Stomach smooth muscle (tissue), 2 donors: ENCODE data around the gene BDKRB2.

Source experiments
- H3K27ac ChIP-seq: one replicate; pipeline ENCODE4 v1.7.0; 2013; ENCODE audit warnings: mild to moderate bottlenecking, low read length, inconsistent platforms
- H3K27me3 ChIP-seq, 2 donors: one replicate each; pipeline ENCODE4 v1.7.0; 2013; ENCODE audit warnings: low read length in 2 of 2; ENCODE audit not compliant: insufficient read depth in 2 of 2, control insufficient read depth in 1 of 2
- H3K36me3 ChIP-seq, 2 donors: one replicate each; pipeline ENCODE4 v1.7.0; 2013; ENCODE audit warnings: low read length in 2 of 2; ENCODE audit not compliant: control insufficient read depth in 2 of 2, insufficient read depth in 2 of 2
- H3K4me1 ChIP-seq: one replicate; pipeline ENCODE4 v1.7.0; 2013; ENCODE audit warnings: low read length; ENCODE audit not compliant: control insufficient read depth, insufficient read depth
- H3K4me3 ChIP-seq, 2 donors: one replicate each; pipeline ENCODE4 v1.7.0; 2013; ENCODE audit warnings: low read length in 2 of 2
- H3K9ac ChIP-seq, 2 donors: one replicate each; pipeline ENCODE4 v1.7.0; 2013; ENCODE audit warnings: low read length in 2 of 2, mild to moderate bottlenecking in 1 of 2
- H3K9me3 ChIP-seq, 2 donors: one replicate each; pipeline ENCODE4 v1.7.0; 2013; ENCODE audit warnings: low read length in 2 of 2; ENCODE audit not compliant: control insufficient read depth in 2 of 2
- donor health status: healthy.
- donor health status: Pancreatic carcinoma.

The BDKRB2 gene

DNA sequence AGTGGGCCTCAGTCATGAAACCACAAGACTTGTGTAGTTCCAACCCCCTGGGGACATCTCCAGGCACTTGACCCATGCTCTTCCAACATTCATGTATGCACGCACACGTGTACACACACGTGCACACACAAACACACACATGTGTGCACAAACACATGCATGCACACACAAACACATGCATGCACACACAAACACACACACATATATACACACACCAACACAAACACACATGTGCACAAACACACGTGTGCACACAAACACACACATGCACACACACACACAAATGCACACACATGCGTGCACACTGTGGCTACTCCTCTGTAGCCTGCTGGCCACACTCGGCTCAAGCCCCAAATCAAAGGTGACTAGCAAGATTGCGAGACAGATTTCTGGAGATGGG lies 22.8 kb downstream of the BDKRB2 start:
- Histone ChIP-seq H3K4me3 (no peak overlapping the region), H3K27me3 (no peaks in the 10 kb centered on the region), H3K9me3 (peaks cover 0 to 7% of the 10 kb centered on the region in 2 donors), H3K9ac (no peak overlapping the region), H3K36me3 (no peaks in the 10 kb centered on the region), H3K4me1 (peaks cover 11% of the 10 kb centered on the region), H3K27ac (no peak overlapping the region)

DNA sequence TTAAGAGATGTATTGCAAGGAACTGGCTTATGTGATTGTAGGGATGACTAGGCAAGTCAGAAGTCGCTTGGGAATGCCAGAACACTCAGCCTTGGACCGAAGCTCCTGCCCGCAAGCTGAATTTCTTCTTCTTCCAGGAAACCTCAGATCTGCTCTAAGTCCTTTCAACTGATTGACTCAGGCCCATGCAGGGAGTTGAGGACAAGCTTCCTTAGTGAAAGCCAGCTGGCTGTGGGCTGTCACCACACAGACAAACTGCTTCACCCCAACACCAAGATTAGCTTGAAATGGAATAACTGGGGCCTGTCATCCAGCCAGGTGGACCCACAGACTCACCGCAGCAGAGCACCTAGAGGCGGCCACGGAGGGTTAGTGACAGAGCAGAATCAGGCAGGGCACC lies 24.7 kb downstream of the BDKRB2 start:
- Histone ChIP-seq H3K9ac (no peak overlapping the region), H3K27me3 (no peaks in the 10 kb centered on the region), H3K4me3 (no peak overlapping the region), H3K27ac (no peak overlapping the region), H3K4me1 (peaks cover 16% of the 10 kb centered on the region), H3K9me3 (peaks cover 0 to 7% of the 10 kb centered on the region in 2 donors), H3K36me3 (no peaks in the 10 kb centered on the region)

DNA sequence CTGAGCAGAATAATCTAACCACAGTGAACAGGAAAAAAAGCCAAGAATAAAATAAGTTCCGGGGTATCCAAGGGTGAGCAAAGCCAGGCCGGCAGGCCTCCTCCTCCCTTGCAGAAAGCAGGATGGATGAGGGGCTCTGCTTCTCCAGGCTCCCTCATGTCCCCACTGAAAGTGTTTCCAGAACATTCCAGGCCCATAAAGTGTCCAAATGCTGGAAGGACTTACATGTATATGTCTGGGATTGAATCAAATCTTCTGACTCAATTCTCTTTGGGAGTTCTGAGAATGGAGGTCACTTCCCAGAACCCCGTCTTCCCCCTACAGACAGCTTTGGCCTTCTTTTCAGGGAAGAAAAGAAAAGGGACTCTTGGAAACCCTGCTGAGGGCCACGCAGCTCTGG lies 26.4 kb downstream of the BDKRB2 start:
- Histone ChIP-seq H3K9ac (no peak overlapping the region), H3K9me3 (peaks cover 0 to 7% of the 10 kb centered on the region in 2 donors), H3K27ac (no peak overlapping the region), H3K27me3 (no peaks in the 10 kb centered on the region), H3K4me1 (peaks cover 4% of the 10 kb centered on the region), H3K36me3 (no peaks in the 10 kb centered on the region), H3K4me3 (no peak overlapping the region)

DNA sequence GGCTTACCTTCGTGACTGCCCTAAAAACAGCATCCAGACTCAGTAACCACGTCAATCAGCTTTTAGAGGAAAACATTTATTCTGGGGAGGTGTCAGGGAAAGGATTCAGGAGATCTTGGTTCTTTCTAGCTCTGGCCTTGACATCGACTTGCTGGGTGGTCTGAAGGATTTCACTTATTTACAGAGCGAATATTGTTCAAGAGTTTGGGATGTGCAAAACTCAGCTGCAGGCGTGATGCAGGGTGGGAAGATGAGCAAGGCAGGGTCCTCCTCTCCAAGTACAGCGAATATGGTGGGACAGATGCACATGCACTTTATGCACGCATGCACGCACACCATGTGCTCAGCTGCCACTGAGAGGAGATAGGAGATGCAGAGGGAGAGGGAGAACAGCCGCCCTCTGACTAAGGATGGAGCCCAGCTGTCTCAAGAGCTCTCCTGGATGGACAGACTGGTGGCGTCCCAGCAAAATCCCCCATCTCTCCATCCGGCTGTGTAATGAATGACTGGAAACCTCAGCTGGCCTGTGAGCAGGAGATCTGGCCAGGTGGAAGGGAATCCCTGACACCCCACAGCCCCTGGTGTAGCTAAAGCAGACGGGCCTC lies 27.0 kb downstream of the BDKRB2 start:
- Histone ChIP-seq H3K36me3 (no peaks in the 10 kb centered on the region), H3K27me3 (no peaks in the 10 kb centered on the region), H3K27ac (no peak overlapping the region), H3K4me3 (no peak overlapping the region), H3K9me3 (peaks cover 0 to 7% of the 10 kb centered on the region in 2 donors), H3K4me1 (peaks cover 4% of the 10 kb centered on the region), H3K9ac (no peak overlapping the region)

DNA sequence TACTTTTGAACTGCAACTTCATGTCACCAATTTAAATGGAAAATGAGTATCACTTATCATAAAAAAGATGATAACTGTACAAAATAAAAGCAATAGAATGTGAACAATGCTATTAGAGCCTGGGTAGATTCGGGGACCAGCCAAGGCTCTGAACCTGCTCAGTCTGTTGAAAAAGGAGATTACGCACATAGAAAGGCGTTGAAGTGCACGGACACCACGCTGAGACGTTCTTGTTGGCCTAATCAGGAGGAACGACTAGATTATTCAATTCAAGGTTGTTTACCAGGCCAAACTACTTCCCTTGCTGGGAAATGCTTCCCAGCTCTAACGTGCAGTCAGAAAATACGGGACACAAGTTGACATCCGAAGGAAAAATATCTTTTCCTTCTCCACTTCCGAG lies 27.9 kb downstream of the BDKRB2 start:
- no peak overlapping the region for H3K27ac ChIP-seq
- H3K36me3 ChIP-seq = no peaks in the 10 kb centered on the region
- peaks cover 4% of the 10 kb centered on the region for H3K4me1 ChIP-seq
- no peak overlapping the region for H3K4me3 ChIP-seq
- no peak overlapping the region for H3K9ac ChIP-seq
- H3K9me3 ChIP-seq = peaks cover 0 to 7% of the 10 kb centered on the region in 2 donors
- no peaks in the 10 kb centered on the region for H3K27me3 ChIP-seq

DNA sequence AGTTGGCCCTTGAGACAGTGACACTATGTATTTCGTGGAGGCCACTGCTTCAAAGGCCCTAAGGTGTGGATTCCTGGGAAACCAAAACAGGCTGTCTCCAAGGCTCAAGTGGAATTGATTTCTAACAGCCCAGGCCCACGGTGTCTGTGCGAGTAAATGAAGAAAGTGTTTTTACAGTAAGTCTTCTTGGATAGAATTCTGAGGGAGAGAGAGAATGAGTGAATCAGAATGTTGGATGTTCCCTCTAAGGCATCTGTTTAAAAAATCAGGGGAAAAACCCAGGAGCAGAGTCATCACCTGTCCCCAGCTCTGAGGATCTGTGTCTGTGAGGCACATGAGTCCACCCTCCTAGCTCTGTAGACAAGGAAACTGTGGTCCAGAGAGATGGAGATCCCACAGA lies 29.0 kb downstream of the BDKRB2 start:
- no peak overlapping the region for H3K27ac ChIP-seq
- no peaks in the 10 kb centered on the region for H3K9me3 ChIP-seq
- H3K4me1 ChIP-seq = peaks cover 4% of the 10 kb centered on the region
- no peaks in the 10 kb centered on the region for H3K27me3 ChIP-seq
- H3K36me3 ChIP-seq = no peaks in the 10 kb centered on the region
- H3K4me3 ChIP-seq = no peak overlapping the region
- no peak overlapping the region for H3K9ac ChIP-seq

DNA sequence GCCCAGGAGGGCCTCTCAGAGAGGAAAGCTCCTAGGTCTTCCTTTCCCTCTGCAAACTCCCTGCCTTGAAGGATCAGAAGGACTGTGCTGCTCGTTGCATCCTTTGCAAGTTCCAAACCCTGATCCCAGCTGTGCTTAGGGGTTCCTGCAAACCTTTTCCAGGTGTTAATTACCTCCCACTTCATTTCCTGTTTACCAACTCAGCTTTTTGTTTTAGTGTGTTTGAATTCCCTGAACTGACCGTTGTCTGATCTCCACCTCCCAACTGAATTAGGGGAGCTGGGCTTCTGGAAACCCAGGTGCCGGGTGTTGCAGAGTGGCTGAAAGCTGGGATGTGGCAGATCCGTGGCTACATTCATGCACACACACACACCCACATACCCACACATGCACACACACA lies 30.8 kb downstream of the BDKRB2 start:
- Histone ChIP-seq H3K9me3 (no peaks in the 10 kb centered on the region), H3K4me3 (no peak overlapping the region), H3K4me1 (peaks cover 4% of the 10 kb centered on the region), H3K36me3 (no peaks in the 10 kb centered on the region), H3K9ac (no peak overlapping the region), H3K27me3 (no peaks in the 10 kb centered on the region), H3K27ac (no peak overlapping the region)

DNA sequence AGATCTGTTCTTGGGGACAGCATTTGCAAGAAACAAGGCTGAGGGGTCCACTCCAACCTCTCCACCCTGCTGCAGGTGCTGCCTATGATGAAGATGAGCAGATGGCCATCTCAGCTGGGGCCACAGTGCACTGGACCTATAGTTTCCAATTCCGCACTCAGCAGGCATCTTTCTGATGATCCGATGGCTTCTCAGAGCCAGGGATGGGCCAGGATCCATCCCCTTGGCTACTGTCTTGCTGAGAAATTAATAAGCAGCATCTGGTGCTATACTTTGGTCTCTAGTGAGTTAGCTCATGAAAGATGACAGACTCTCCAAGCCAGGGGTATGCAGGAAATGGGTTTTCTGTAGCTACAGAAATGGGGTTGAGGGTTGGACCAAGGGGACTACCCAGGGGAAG lies 33.0 kb downstream of the BDKRB2 start:
- H3K4me1 ChIP-seq = peaks cover 4% of the 10 kb centered on the region
- H3K4me3 ChIP-seq = no peak overlapping the region
- H3K27me3 ChIP-seq = no peaks in the 10 kb centered on the region
- no peak overlapping the region for H3K27ac ChIP-seq
- H3K36me3 ChIP-seq = no peaks in the 10 kb centered on the region
- no peaks in the 10 kb centered on the region for H3K9me3 ChIP-seq
- no peak overlapping the region for H3K9ac ChIP-seq

DNA sequence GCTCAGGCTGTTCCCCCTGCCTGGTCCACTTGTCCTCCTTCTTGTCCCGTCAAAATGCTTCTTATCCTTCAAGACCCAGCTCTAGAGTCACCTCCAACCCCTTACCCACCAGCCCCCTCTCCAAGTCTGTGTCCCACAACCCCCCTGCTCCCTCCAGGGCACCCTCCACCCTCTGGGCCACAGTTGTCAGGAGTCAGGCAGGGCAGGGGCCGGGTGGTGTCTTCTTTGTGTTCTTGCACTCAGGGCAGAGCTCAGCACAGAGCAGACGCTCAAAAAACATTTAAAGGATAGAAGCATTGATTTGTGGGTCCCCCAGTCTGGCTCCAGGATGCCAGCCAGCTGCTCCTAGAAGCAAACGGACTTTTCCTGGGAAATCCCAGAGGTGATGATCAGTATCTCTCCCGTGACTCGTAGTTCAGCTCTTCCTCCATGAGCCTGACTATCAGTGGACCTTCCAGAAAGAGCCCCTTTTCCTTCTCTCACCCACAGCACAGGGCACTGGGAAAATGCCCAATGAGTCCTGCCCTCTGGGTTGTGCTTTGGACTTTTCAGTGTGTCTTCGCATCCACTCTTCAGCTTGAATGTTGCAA lies 34.1 kb downstream of the BDKRB2 start:
- Histone ChIP-seq H3K27me3 (no peaks in the 10 kb centered on the region), H3K4me1 (no peaks in the 10 kb centered on the region), H3K36me3 (no peaks in the 10 kb centered on the region), H3K9ac (no peak overlapping the region), H3K9me3 (no peaks in the 10 kb centered on the region), H3K4me3 (no peak overlapping the region), H3K27ac (no peak overlapping the region)

DNA sequence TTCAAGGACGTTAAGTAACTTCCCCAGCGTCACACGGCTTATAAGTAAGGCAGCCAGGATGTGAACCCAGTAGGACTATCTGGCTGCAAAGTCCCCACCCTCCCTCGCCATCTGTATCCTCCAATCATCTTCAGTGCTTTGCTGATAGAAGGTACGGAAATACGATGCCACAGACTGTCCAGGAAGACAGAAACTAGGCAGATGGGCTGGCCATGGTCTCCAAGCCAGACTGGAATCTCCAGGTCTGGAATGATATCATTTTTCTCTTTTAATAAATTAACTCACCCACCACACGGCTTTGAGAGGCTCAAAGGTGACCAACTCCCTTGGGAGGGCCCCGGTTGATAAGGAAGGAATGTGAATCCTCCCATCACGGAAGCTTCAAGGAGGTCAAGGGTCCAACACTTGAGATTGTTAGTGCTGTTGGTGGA lies 35.1 kb downstream of the BDKRB2 start:
- no peaks in the 10 kb centered on the region for H3K9me3 ChIP-seq
- no peaks in the 10 kb centered on the region for H3K4me1 ChIP-seq
- H3K27ac ChIP-seq = no peak overlapping the region
- no peak overlapping the region for H3K4me3 ChIP-seq
- H3K36me3 ChIP-seq = no peaks in the 10 kb centered on the region
- no peak overlapping the region for H3K9ac ChIP-seq
- H3K27me3 ChIP-seq = no peaks in the 10 kb centered on the region

DNA sequence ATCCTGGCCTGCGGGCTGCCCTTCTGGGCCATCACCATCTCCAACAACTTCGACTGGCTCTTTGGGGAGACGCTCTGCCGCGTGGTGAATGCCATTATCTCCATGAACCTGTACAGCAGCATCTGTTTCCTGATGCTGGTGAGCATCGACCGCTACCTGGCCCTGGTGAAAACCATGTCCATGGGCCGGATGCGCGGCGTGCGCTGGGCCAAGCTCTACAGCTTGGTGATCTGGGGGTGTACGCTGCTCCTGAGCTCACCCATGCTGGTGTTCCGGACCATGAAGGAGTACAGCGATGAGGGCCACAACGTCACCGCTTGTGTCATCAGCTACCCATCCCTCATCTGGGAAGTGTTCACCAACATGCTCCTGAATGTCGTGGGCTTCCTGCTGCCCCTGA lies 36.0 kb downstream of the BDKRB2 start:
- no peaks in the 10 kb centered on the region for H3K27me3 ChIP-seq
- no peak overlapping the region for H3K27ac ChIP-seq
- no peaks in the 10 kb centered on the region for H3K36me3 ChIP-seq
- no peaks in the 10 kb centered on the region for H3K9me3 ChIP-seq
- no peaks in the 10 kb centered on the region for H3K4me1 ChIP-seq
- H3K4me3 ChIP-seq = no peak overlapping the region
- H3K9ac ChIP-seq = no peak overlapping the region
